LoVo (cell line): ENCODE results near the gene CRY2.

ENCODE experiments used
- DNase-seq: peaks from one replicate; pipeline ENCODE4 v3.0.0-alpha.2; 2016; ENCODE audit warnings: low spot score

CRY2 gene

DNA sequence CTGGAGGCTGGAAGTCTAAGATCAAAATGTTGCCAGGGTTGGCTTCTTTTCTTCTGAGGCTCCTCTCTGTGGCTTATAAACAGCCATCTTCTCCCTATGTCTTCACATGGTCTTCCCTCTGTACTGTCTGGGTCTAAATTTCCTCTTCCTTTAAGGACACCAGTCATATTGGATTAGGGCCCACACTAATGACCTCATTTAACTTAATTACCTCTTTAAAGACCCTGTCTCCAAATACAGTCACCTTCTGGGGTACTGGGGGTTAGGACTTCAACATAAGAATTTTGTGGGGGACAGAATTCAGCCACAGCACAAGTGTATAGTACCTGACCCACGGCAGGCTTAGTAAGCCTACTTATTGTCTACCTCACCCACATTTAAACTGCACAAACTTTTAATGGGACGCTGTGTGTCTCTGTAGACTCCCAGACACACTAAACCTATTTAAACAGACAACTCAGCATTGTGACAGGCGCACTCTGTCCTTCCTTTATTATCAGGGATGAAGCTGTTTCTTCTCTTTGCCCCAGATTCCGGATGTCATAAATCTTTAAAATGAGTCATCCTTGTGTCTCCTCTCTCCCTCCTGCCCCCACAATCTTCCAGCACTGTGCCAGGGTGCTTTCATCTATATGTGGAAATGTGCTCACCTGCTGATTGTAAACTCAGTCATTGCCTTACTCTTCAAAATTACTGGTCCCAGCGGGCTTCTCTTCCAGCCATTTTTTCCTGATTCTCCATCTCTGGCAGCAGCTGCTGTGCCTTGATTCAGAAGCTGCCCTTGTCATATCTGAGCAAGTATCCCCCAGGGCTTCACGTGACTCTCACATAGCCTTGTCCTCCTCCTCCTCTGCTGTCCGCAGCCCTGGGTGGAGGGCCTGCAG, 32.8 kb downstream of the CRY2 start:
- DNase-seq, result peak; percentile 42

GRCh38 chr11:45880772-45881570, 33.7 kb downstream of the CRY2 start:
- DNase-seq, result no peak

DNA sequence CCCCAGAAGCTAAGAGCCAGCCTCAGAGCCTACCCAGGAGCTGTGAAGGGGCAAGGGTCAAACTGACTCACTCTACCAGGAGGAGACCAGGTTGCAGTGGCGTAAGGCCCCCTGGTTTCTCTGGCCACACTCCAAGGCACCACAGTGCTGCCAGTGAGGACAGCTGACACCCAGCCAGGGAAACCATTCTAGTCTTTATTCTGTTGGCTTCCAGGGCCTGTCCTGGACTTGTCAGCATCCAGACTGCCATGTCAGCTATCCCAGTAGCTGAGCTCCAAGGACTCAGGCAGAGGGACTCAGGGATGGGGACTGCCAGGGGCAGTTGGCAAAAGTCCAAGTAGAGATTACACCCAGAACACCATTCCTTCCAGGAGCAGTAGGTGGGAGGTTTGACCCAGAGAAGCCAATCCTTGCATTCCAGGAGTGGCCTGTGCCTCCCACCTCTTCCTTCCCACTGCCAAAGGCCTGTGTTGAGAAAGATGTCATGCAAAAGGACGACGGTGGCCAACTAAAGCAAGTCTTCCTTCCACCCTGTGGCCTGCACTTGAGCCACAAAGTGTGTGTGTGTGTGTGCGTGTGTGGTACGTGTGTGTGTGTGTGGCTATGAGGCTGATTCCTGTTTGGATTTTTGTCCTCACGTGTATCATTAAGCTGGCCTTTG, 34.6 kb downstream of the CRY2 start:
- peak; percentile 18 for DNase-seq

- DNase-seq, result no peak
Observed at GRCh38 chr11:45884596-45885185, 37.4 kb downstream of the CRY2 start.

DNA sequence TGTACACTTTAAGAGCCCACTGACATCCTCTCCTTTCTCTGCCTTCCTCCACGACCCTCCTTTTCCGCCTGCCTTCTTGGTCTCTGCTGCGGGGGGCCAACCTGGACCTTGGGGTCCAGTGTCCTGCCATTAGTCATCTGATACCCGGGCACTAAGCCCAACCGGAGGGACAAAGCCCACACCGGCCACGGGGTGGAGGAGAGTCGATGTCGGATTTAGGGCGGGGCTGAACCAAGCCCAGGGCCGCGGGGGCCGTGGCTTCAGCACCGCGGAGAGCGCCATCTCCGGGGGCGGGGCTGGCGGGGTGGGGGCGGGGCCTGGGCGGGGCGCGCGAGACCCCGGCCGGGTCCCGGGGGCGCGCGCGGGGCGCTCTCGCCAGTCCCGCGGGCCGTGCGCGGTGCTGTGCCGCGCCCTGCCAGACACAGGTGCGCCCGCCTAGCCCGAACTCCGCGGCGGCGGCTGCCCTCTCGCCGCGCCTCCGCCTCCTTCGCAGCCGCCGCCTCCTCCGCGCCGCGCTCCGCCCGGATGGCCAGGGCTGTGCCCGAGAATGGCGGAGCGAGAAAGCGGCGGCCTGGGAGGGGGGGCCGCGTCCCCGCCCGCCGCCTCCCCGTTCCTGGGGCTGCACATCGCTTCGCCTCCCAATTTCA, 38.1 kb downstream of the CRY2 start, which contains the start of gene MAPK8IP1:
MAPK8IP1 (plus strand) TSS at position 378 of the 647 bp plus-strand sequence; CDS start at position 548, 170 bp downstream.
- DNase-seq, result peak; percentile 71

GRCh38 chr11:45885921-45886721, 38.8 kb downstream of the CRY2 start:
- no peak for DNase-seq

- DNase-seq, result no peak
Observed at GRCh38 chr11:45886816-45887520, 39.7 kb downstream of the CRY2 start.

GRCh38 chr11:45887587-45887986, 40.3 kb downstream of the CRY2 start:
- no peak for DNase-seq

DNA sequence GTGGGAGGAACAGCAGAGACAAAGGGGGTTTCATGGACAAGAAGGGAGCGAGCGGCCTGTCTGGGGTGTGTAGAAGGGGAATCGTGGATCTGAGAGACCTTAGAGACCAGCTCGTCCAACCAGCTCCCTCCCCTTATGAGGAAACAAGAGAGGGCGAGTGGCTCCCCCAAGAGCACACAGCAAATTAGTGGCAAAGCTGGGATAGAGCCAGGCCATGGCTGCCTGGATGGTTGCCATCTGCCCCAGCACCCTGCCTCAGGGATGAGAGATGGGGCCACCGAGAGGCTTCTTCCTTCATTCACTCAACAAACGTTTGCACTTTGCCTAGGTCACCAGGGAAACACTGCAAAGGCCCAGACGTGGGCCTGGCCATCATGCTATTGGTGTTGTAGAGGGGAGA, 42.3 kb downstream of the CRY2 start:
- DNase-seq, result no peak

- DNase-seq, result no peak
Observed at GRCh38 chr11:45889966-45890365, 42.7 kb downstream of the CRY2 start.

DNA sequence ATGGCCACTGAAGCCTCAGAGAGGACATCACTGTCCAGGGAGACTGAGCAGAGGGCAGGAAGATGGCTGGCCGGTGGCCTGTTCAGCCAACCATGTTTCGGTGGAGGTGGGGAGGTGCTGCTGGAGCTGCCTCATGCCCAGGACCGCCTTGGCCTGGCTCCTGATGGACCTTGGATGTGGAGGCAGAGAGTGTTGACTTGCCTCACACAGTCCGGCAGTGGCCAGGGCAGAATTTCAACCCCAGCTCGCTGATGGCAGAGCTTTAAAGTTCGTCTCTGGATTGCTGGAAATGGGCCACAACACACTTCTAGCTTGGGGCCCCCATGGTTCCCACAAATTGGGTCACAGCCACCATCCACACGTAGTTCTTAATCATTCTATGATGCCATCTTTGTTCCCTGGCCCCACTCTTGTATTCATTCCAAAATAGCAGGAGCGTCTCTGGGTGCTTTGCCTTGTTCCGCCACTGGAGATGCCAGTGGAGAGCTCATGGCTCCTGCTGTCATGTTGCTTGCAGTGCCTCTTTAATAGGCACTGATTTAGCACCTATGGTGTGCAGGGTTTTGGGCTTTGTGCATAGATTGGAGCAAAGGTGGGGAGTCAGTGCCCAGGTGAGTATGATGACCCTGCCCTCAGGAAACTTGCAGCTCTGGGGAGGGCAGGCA, 43.7 kb downstream of the CRY2 start:
- no peak for DNase-seq

DNA sequence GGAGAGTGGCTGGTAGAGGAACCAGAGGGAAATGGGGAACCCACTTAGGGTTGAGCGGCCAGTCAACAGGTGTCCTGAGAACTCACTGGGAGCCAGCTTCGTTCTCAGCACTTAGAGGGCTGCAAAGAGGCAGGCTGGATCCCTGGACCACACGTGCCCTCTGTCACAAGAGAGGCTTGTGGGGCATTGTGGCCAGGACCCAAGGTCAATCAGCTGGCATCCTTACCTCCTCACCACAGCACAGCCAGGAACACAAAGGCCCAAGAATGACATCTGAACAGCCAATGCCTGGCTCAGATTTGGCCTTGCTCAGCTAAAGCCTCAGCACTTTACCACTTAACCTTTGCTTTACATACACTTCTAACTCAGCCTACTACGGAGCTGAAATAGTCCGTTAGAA, 45.6 kb downstream of the CRY2 start:
- no peak for DNase-seq

- DNase-seq, result no peak
Observed at GRCh38 chr11:45894555-45895247, 47.4 kb downstream of the CRY2 start.

GRCh38 chr11:45895553-45896259, 48.4 kb downstream of the CRY2 start:
- DNase-seq, result no peak

- no peak for DNase-seq
Observed at GRCh38 chr11:45896422-45896984, 49.2 kb downstream of the CRY2 start.

GRCh38 chr11:45897556-45897955, 50.3 kb downstream of the CRY2 start:
- DNase-seq, result no peak

DNA sequence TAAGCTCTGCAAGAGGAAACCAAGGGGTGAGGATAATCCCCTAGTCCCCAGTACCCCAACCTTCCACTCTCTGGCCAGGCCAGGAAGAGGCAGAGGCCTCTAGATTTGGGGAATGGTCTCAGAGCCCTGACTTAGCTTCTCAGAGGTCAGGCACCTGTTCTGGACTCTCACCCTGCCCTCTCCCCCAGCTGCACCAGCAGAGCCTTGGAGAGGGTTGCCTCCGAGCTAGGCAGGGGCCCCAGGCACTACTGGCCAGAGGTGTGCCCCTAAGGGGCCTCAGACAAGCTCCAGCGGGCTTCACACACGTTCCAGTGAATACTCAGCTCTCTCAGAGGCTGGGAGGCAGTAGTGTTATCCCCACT, 51.8 kb downstream of the CRY2 start:
- DNase-seq, result no peak
